ENCODE results near the gene GMNC.

GMNC gene

DNA sequence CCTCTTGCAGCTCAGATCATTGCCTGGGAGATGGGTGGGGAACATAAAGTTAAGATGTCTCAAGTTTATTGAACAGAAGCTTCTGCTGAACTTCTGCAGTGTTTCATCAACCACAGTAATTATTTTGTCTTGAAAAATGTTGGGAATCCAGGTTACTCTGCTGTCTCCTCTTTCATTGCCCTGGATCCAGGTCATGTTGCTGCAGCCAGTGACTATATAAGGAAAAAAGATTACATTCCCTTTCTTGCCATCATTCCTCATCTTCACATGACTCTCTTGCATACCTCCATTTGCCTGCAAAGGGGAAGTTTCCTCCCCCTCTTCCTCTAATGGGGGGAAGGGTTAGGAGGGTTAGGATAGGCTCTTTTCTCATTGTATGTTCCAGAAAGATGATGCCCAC is 15.1 kb downstream of the GMNC start:
- no peak for DNase-seq

DNA sequence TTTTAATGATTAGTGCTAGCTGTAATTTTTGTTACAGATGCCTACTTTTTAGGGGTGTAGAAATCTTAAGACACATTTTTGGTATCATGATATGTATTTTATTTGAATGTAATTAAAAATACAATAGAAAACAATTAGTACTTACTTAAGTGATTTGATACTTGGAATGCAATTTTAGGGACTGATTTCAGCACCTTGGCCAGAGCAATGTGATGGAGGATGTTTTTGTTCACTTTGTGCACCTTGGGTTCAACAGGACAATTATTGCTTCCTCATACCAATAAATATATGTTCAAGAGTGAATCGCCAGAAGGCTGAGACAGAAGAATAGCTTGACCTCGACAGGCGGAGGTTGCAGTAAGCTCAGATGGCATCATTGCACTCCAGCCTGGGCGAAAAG is 22.3 kb downstream of the GMNC start:
- no peak for DNase-seq

DNA sequence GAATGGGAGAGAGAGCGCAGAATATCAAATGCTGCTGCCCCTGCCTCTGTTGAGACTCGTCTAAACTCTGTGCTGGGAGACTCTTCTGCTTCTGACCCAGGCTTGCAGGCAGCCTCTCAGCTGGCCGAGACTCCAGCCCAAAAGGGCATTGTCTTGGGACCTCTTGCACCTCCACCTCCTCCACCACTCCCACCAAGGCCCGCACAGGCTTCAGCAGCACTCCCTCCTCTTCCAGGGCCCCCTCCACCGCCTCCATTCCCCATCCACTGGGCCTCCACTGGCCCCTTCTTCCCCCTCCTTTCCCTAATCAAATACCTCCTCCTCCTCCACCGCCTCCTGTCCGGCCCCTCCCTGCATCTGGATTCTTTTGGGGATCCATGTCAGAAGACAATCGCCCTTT is 31.3 kb downstream of the GMNC start:
- no peak for DNase-seq

DNA sequence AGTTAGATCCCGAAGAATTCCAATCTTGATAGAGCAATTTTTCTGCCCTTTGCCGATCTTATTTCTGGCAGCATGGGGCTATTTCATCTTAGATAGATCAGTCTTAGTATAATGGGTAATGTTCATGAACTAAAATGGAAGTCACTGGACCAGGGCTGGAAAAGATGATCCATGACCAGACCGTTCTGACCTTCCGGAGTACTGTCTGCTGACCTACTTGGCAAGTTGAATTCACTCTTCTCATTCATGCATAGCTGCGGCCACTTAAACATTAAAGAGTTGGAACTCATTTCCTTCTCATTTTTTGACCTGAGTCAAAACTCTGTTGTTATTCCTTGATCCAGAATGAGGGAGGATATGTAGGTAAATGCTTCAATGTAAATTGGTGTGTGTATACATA is 32.5 kb downstream of the GMNC start:
- DNase-seq = no peak

DNA sequence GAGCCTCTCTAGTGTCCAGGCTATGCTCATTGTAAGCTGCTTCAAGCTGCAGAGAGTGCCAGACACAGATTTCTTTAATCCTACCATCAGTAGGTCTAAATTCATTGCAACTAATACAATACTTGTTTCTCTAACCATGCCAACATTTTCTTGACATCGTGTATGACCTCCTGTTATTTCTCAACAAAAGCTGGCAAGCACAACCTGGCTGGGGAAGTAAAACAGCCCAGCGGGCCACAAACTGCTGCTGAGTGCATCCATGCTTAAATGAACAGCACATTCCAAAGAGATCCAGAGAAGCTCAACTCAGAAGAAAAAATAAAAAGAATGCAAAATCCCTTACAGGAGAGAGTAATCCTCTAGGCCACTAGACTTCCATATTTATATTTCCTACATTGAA is 36.5 kb downstream of the GMNC start:
- no peak for DNase-seq

DNA sequence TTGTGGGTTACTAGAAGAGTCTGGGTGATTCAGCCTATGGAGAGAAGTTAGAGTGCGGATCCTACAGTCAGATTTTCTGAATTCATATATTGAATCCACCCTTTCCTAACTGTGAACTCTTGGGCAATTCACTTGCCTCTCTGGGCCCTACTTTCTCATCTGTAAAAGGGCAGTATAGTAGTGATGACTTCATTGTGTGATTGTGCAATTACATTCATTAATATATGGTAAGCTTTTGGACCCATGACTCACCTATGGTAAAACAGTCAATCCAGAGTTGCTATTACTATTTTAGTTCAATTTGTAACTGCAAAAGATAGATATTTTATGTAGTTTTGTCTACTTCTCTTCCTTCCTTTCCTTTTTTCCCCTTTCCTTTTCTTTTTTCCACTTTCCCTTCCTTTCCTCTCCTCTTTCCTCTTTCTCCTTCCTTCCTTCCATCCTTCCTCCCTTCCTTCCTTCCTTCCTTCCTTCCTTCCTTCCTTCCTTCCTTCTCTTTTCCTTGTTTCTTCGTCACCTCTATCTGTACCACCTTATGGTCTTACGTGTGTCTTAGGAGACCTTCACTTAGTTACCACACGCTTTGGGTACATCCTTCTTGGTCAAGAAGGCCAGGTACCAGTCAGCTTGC is 37.0 kb downstream of the GMNC start:
- DNase-seq = no peak

DNA sequence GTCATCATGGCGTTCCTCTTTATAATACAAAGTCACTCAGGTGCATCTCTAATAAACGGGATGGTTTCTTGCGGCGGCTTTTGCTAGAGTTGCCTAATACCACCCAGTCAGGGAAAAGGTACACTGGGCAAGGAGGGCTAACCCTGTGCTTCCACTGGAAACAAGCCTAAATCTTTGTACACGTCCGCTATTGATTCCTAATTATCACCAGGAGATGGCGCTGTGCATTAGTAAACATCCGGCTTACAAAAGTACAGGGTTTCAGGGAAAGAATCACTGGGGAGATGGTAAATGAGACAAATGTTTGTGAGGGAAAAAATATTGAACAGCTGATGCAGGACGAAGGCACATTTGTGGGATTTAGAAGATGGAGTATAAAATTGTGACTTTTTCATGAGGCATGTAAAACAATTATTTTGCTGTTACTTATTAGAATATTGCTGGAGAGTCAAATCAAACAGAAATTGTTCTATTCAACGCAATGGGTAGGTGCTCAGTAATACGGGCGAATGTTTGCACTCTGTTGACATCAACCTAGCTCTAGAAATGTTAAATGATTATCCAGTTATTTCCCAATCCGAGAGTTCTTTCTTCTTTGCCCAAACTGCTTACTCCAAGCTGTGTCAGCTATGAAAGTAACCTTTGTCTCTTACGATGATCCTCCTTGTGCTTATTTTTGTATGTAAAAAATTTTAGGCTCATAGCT is 50.6 kb downstream of the GMNC start:
- DNase-seq = no peak

DNA sequence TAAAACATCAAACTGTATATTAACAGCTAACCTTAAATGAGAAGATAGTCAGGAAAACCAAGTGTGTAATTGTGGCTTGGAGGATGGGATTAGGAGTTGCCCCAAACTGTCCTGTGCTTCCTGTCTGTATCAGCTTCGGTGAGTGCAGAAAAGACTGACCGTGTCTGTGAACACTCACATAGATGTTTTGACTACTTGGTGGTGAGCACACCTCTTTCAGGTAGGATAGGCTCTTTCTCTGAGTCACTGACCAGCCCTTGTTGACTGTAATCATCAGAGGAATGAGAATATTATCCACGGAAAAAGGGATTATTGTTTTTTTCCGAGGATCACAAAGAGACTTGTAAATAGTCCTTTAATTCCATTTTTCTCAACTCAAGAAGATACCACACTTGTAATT is 51.5 kb downstream of the GMNC start:
- no peak for DNase-seq

DNA sequence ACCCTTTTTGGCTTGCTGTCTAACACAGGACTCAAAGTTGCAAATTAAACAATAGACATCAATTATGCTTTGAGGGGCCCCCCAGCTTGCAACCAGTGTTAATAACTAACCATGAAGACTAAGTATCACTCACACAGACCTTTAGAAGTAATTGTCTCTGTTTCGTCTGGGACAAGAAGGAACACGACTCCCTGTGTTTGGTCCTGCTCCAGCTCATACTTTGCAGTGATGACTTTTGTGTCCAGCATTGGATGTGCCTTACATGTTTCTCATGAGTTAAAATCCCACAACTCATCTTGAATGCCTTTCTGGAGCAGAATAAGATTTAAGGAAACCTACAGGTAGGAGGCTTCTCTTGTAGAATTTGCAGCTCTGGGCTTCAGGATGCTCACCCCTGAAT is 53.1 kb downstream of the GMNC start:
- DNase-seq = no peak

DNA sequence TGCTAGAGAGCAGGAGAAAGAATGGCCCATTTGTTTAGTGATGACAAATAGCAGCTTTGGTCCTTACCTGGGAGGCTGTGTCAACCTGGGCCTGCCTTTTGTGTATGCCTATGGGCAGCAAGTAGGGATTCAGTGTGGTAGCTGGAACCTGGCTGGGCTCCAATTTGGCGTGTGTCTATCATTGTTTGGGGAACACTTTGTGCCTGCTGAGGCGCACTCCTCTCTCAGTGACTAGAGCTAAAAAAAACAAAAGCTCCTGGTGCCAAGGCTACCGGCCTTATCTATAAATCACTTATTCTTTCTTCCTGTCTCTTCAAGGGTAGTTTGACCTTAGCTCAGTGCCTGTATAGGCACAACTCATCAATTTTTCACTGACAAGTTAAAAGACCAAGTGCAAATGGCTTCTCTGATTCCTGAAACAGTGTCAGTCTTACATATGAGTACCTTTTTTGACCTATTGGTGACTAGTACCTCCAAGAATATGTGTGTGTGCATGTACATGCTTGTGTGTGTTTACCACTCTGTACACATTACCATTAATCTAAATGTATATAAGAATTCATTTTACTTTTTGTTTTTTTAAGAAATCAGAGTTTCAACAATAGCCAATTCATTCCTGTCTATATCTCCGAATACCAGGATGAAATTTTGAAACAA is 54.6 kb downstream of the GMNC start:
- no peak for DNase-seq

All from CD4-positive, alpha-beta T cell treated with Interleukin-15 for 1 hour (primary cell).